ENCODE results near the gene ZMYND11.

DNA sequence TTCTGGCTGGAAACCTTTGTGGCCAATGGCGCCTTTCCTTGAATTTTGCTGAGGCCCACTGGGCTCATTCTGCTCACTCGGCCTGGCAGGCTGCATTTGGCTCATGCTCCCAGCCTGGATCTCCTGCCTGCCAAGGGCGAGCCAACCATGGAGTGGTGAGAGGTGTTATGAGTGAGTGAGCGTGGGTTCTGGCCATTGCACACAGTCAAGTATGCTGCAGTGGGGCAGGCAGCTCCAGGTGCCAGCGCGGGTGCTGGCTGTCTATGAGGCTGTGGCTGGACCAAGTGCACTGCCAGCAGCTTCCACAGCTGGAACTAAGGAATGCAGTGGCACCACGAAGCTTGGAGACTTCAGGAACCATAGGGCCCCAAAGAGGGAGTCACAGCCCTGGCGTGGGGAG, 43.9 kb upstream of the ZMYND11 start:
- TF ChIP-seq, protein P1, sequence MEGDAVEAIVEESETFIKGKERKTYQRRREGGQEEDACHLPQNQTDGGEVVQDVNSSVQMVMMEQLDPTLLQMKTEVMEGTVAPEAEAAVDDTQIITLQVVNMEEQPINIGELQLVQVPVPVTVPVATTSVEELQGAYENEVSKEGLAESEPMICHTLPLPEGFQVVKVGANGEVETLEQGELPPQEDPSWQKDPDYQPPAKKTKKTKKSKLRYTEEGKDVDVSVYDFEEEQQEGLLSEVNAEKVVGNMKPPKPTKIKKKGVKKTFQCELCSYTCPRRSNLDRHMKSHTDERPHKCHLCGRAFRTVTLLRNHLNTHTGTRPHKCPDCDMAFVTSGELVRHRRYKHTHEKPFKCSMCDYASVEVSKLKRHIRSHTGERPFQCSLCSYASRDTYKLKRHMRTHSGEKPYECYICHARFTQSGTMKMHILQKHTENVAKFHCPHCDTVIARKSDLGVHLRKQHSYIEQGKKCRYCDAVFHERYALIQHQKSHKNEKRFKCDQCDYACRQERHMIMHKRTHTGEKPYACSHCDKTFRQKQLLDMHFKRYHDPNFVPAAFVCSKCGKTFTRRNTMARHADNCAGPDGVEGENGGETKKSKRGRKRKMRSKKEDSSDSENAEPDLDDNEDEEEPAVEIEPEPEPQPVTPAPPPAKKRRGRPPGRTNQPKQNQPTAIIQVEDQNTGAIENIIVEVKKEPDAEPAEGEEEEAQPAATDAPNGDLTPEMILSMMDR (optimal IDR thresholded peaks at IDR 0.05 in 1 of 3, IDR thresholded peaks at IDR 0.05 in 1 of 3, conservative IDR thresholded peaks at IDR 0.05 in 1 of 3; ENCODE audit: extremely low read depth in 1 of 3, insufficient read depth in 2 of 3, low read length in 3 of 3): no peak
- no peak for TF ChIP-seq EZH2 (IDR thresholded peaks at IDR 0.05; ENCODE audit: low read length)

All from keratinocyte (primary cell).